HEK293T (cell line): ENCODE results near the gene ARL6IP6.

Experiments used
- BHLHE40 ChIP-seq: fragments of 450-650 bp; IDR thresholded peaks from 2 replicates; pipeline ENCODE4 v1.6.1; 2016; ENCODE audit warnings: mild to moderate bottlenecking, moderate library complexity, borderline replicate concordance
- CTBP1 ChIP-seq: fragments of 450-650 bp; IDR thresholded peaks from 2 replicates; pipeline ENCODE4 v1.6.1; 2016; ENCODE audit warnings: borderline replicate concordance
- ELF4 ChIP-seq: fragments of 450-650 bp; IDR thresholded peaks from 2 replicates; pipeline ENCODE4 v1.6.1; 2017; ENCODE audit warnings: antibody characterized with exemption
- FOXM1 ChIP-seq: fragments of 450-650 bp; IDR thresholded peaks from 2 replicates; pipeline ENCODE4 v1.6.1; 2017; ENCODE audit warnings: mild to moderate bottlenecking, borderline replicate concordance
- LEF1 ChIP-seq: fragments of 450-650 bp; IDR thresholded peaks from 2 replicates; pipeline ENCODE4 v1.6.1; 2017; ENCODE audit warnings: mild to moderate bottlenecking, borderline replicate concordance
- NFRKB ChIP-seq: fragments of 450-650 bp; IDR thresholded peaks from 2 replicates; pipeline ENCODE4 v1.6.1; 2016; ENCODE audit warnings: mild to moderate bottlenecking, moderate library complexity
- TARDBP ChIP-seq: fragments of 450-650 bp; IDR thresholded peaks from 2 replicates; pipeline ENCODE4 v1.6.1; 2016
- TF ChIP-seq, protein P1 (sequence below): fragments of 450-650 bp; IDR thresholded peaks from 2 replicates; pipeline ENCODE4 v1.6.1; 2016

GRCh38 chr2:152718076-152718908 lies at the start of gene ARL6IP6:
- TF ChIP-seq ELF4 (no peak; the same call in 1 of the 2 replicates), TARDBP (no peak), LEF1 (no peak; the same call in 1 of the 2 replicates), BHLHE40 (peak; percentile 83), FOXM1 (peak; percentile 96), NFRKB (no peak), CTBP1 (no peak)
- TF ChIP-seq, protein P1, sequence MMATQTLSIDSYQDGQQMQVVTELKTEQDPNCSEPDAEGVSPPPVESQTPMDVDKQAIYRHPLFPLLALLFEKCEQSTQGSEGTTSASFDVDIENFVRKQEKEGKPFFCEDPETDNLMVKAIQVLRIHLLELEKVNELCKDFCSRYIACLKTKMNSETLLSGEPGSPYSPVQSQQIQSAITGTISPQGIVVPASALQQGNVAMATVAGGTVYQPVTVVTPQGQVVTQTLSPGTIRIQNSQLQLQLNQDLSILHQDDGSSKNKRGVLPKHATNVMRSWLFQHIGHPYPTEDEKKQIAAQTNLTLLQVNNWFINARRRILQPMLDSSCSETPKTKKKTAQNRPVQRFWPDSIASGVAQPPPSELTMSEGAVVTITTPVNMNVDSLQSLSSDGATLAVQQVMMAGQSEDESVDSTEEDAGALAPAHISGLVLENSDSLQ, result no peak
